Naive thymus-derived CD4-positive, alpha-beta T cell (primary cell): ENCODE data around the gene GNG10. TPM values are rescaled to one million over a fixed set of nuclear protein-coding genes. Genes with fewer than 3 reads are reported as not detected.

Experiments used
- ATAC-seq: fragments of 150-1000 bp; cut with Tn5 transposase; 2 replicates; pipeline ENCODE4 v1.10.0; 2021; ENCODE audit warnings: mild to moderate bottlenecking, moderate library complexity
- CTCF ChIA-PET: fragments of 350-600 bp; sonication (Branson Sonifier 250); formaldehyde crosslinking; loops from one replicate; lab custom pipeline; 2021; ENCODE audit warnings: antibody characterized with exemption; lab: Charles Lee
- POLR2A ChIA-PET: fragments of 350-600 bp; sonication (Branson Sonifier 250); formaldehyde crosslinking; loops from one replicate; lab custom pipeline; 2021; ENCODE audit warnings: antibody characterized with exemption, inconsistent platforms; lab: Charles Lee
- DNase-seq, 9 donors: peaks; one replicate each; pipeline versions ENCODE4 v3.0.0 to v3.0.0-alpha.2; 2020 to 2022; ENCODE audit warnings: mixed read lengths in 1 of 9
- H3K27ac ChIP-seq: one replicate; pipeline ENCODE4 v1.7.0; 2013; ENCODE audit warnings: mild to moderate bottlenecking, low read depth, low read length, moderate library complexity
- H3K27me3 ChIP-seq, 2 donors: one replicate each; pipeline ENCODE4 v1.7.0; 2013; ENCODE audit warnings: low read length in 2 of 2, mild to moderate bottlenecking in 2 of 2, moderate library complexity in 2 of 2; ENCODE audit not compliant: control insufficient read depth in 2 of 2, insufficient read depth in 2 of 2
- H3K36me3 ChIP-seq, 3 experiments: 1 replicate in 2 of 3; 2 replicates in 1 of 3; pipeline ENCODE4 v1.7.0; 2013; ENCODE audit warnings: low read length in 3 of 3, mild to moderate bottlenecking in 3 of 3, moderate library complexity in 1 of 3; ENCODE audit not compliant: insufficient read depth in 3 of 3, control insufficient read depth in 2 of 3
- H3K4me1 ChIP-seq, 2 donors: one replicate each; pipeline ENCODE4 v1.7.0; 2013; ENCODE audit warnings: low read length in 2 of 2, mild to moderate bottlenecking in 2 of 2, moderate library complexity in 1 of 2; ENCODE audit not compliant: control insufficient read depth in 2 of 2, insufficient read depth in 2 of 2
- H3K4me3 ChIP-seq: 2 replicates; pipeline ENCODE4 v1.7.0; 2013; ENCODE audit warnings: mild to moderate bottlenecking, low read length
- H3K9me3 ChIP-seq, 3 experiments: 1 replicate in 2 of 3; 2 replicates in 1 of 3; pipeline ENCODE4 v1.7.0; 2013; ENCODE audit warnings: low read length in 3 of 3; ENCODE audit not compliant: control insufficient read depth in 2 of 3
- H3K27ac Mint-ChIP-seq, 9 donors: one replicate each; pipeline ENCODE4 v1.8.0; 2020 to 2022; ENCODE audit warnings: mixed read lengths in 9 of 9, mild to moderate bottlenecking in 8 of 9, moderate library complexity in 5 of 9, inconsistent platforms in 2 of 9
- H3K27me3 Mint-ChIP-seq, 5 donors: one replicate each; pipeline ENCODE4 v1.8.0; 2021 to 2022; ENCODE audit warnings: mixed read lengths in 5 of 5, mild to moderate bottlenecking in 1 of 5
- H3K36me3 Mint-ChIP-seq, 5 donors: one replicate each; pipeline ENCODE4 v1.8.0; 2020 to 2022; ENCODE audit warnings: mixed read lengths in 5 of 5, mild to moderate bottlenecking in 3 of 5, inconsistent platforms in 1 of 5
- H3K4me1 Mint-ChIP-seq, 7 donors: one replicate each; pipeline ENCODE4 v1.8.0; 2020 to 2022; ENCODE audit warnings: mixed read lengths in 7 of 7, mild to moderate bottlenecking in 3 of 7, inconsistent platforms in 1 of 7
- H3K4me3 Mint-ChIP-seq, 10 donors: one replicate each; pipeline ENCODE4 v1.8.0; 2020 to 2022; ENCODE audit warnings: mild to moderate bottlenecking in 10 of 10, mixed read lengths in 10 of 10, moderate library complexity in 6 of 10, inconsistent platforms in 2 of 10
- H3K9me3 Mint-ChIP-seq, 11 donors: one replicate each; pipeline ENCODE4 v1.8.0; 2020 to 2022; ENCODE audit warnings: mixed read lengths in 11 of 11, mild to moderate bottlenecking in 4 of 11, inconsistent platforms in 1 of 11, moderate library complexity in 1 of 11
- intact Hi-C, 2 donors: fragments of 100-400 bp; cut with micrococcal nuclease; formaldehyde crosslinking; loops; one replicate each; pipeline ENCODE4 v1.15.1; 2023
- polyA plus RNA-seq, 2 donors: library from polyadenylated mRNA; unstranded; fragments of 300-500 nt; fragmentation: Illumina TruSeq; gene quantifications; one replicate each; pipeline ENCODE4 v1.2.3, GENCODE V29; 2021
- total RNA-seq, 6 experiments: library from RNA in 5 of 6; stranded (reverse) in 5 of 6; gene quantifications; 1 replicate in 5 of 6; 2 replicates in 1 of 6; pipeline ENCODE4 v1.2.3 and lab custom pipeline; 2021 to 2026

Gene GNG10
- total and polyA plus RNA-seq, 7 experiments from 2014 or later, result 5.3 to 26.8 (median 13.1) TPM

- Histone ChIP-seq H3K27ac (no peak overlapping the region), H3K36me3 (peaks cover 0 to 7% (median 0%) of the 10 kb centered on the region in 3 experiments), H3K9me3 (no peaks in the 10 kb centered on the region), H3K27me3 (no peaks in the 10 kb centered on the region), H3K4me1 (peaks cover 18 to 24% of the 10 kb centered on the region in 2 donors), H3K4me3 (no peak overlapping the region)
- H3K27ac Mint-ChIP-seq, result peak overlapping the region in 2 of 9 donors; percentile 48 to 70
- peaks cover 16 to 37% (median 26%) of the 10 kb centered on the region in 7 donors for H3K4me1 Mint-ChIP-seq
- H3K27me3 Mint-ChIP-seq, result no peaks in the 10 kb centered on the region
- H3K36me3 Mint-ChIP-seq, result peaks cover 0 to 15% (median 6%) of the 10 kb centered on the region in 5 donors
- intact Hi-C loops, result loop anchor here (5.0 kb wide), 4 partner anchors 238 to 1753 kb away; partner anchors contain the start of genes C9orf43 (in 1 of the 2), INIP (in 1 of the 2), POLE3 (in 1 of the 2) and UGCG (in 1 of the 2)
- no peak for DNase-seq
- ChIA-PET POLR2A (interaction anchor here (0.8 kb wide), 1 partner anchor 29 kb away, joined by 4 read pairs; the partner anchor contains the start of gene DNAJC25), CTCF (no interaction called here)
- H3K4me3 Mint-ChIP-seq, result peak overlapping the region in 2 of 10 donors; percentile 26 to 87
- ATAC-seq, result no peak
- no peaks in the 10 kb centered on the region for H3K9me3 Mint-ChIP-seq
Observed at GRCh38 chr9:111659691-111660090, 1.7 kb upstream of the GNG10 start.

DNA sequence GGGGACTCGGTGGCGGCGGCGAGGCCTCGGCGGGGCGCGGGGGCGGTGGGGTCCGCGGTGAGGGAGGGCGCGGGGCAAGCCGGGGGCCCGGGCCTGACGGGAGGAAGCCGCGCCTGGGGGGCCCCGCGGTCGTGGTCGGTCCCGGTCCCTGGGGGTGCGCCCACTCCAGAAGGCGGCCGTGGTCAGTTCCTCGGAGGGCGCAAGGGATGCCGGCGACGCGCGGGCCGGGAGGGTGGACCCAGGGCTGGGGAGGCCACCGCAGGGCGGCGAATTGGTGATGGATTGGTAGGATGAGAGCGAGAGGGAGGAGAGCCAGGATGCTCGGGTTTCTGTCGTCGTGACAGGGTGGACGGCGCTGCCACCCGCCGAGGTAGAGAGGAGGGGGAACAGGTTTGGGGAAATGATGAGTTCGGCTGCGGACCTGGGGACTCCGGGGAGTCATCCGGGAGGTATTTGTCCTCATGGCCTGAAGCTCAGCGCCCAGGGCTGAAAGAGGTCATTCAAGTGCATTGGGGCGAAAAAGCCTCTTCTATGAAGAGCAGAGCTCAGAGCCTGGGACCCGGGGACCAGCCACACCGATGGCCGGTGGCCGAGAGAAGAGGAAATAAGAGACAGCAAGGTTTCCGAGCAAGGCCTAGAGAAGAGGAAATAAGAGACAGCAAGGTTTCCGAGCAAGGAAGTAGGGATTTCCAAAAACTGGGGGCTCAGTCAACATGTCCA, 557 bp downstream of the GNG10 start:
- Mint-ChIP-seq H3K4me1 (peaks cover 16 to 44% (median 36%) of the 10 kb centered on the region in 7 donors), H3K27me3 (no peaks in the 10 kb centered on the region), H3K36me3 (peaks cover 0 to 18% (median 4%) of the 10 kb centered on the region in 5 donors), H3K9me3 (no peaks in the 10 kb centered on the region), H3K4me3 (peak overlapping the region; percentile 87 to 97 (median 93)), H3K27ac (peak overlapping the region; percentile 82 to 97 (median 92))
- POLR2A ChIA-PET, result interaction anchor here (0.6 to 2.2 kb wide), 7 partner anchors 29 to 683 kb away, joined by 3 to 11 read pairs (median 4); partner anchors contain the start of gene DNAJC25
- Histone ChIP-seq H3K36me3 (peaks cover 0 to 9% (median 0%) of the 10 kb centered on the region in 3 experiments), H3K27me3 (no peaks in the 10 kb centered on the region), H3K27ac (peak overlapping the region; percentile 71), H3K4me1 (peaks cover 18 to 31% of the 10 kb centered on the region in 2 donors), H3K9me3 (no peaks in the 10 kb centered on the region), H3K4me3 (peak overlapping the region; percentile 70)
- CTCF ChIA-PET, result interaction anchor here (0.7 to 1.3 kb wide), 2 partner anchors 21 to 40 kb away, joined by 3 to 5 read pairs; no protein-coding TSS in a partner anchor
- intact Hi-C loops, result loop anchor here (1.0 to 5.0 kb wide), 14 partner anchors 29 to 1750 kb away; partner anchors contain the start of genes DNAJC25 (in 2 of the 2), ECPAS (in 2 of the 2), UGCG (in 2 of the 2) and C9orf43 (in 1 of the 2)
- ATAC-seq (peak; percentile 39), DNase-seq (peak in 8 of 9 donors; percentile 7 to 39 (median 23))

- Histone ChIP-seq H3K4me3 (peak overlapping the region; percentile 70), H3K27me3 (no peaks in the 10 kb centered on the region), H3K4me1 (peaks cover 18 to 31% of the 10 kb centered on the region in 2 donors), H3K27ac (peak overlapping the region; percentile 71), H3K9me3 (no peaks in the 10 kb centered on the region), H3K36me3 (peaks cover 0 to 15% (median 0%) of the 10 kb centered on the region in 3 experiments)
- H3K27me3 Mint-ChIP-seq, result no peaks in the 10 kb centered on the region
- ATAC-seq (peak; percentile 6), DNase-seq (peak in 7 of 9 donors; percentile 5 to 24 (median 19))
- peak overlapping the region; percentile 87 to 97 (median 93) for H3K4me3 Mint-ChIP-seq
- H3K9me3 Mint-ChIP-seq, result no peaks in the 10 kb centered on the region
- peaks cover 0 to 20% (median 4%) of the 10 kb centered on the region in 5 donors for H3K36me3 Mint-ChIP-seq
- intact Hi-C loops, result loop anchor here (1.0 to 5.0 kb wide), 12 partner anchors 29 to 1750 kb away; partner anchors contain the start of genes DNAJC25 (in 2 of the 2), ECPAS (in 2 of the 2), UGCG (in 2 of the 2) and C9orf43 (in 1 of the 2)
- peak overlapping the region; percentile 82 to 97 (median 92) for H3K27ac Mint-ChIP-seq
- POLR2A ChIA-PET, result interaction anchor here (0.6 to 2.2 kb wide), 6 partner anchors 9 to 1917 kb away, joined by 3 to 11 read pairs (median 3); partner anchors contain the start of gene DNAJC25
- peaks cover 16 to 45% (median 36%) of the 10 kb centered on the region in 7 donors for H3K4me1 Mint-ChIP-seq
- CTCF ChIA-PET, result interaction anchor here (0.6 to 1.3 kb wide), 4 partner anchors 20 to 368 kb away, joined by 3 to 5 read pairs (median 4); no protein-coding TSS in a partner anchor
Observed at GRCh38 chr9:111662576-111663300, 1.3 kb downstream of the GNG10 start.

- ATAC-seq, result no peak
- Histone ChIP-seq H3K27ac (peak overlapping the region; percentile 71), H3K36me3 (peaks cover 0 to 22% (median 0%) of the 10 kb centered on the region in 3 experiments), H3K9me3 (no peaks in the 10 kb centered on the region), H3K4me3 (peak overlapping the region; percentile 70), H3K4me1 (peaks cover 18 to 31% of the 10 kb centered on the region in 2 donors), H3K27me3 (no peaks in the 10 kb centered on the region)
- POLR2A ChIA-PET, result interaction anchor here (0.6 to 2.2 kb wide), 5 partner anchors 8 to 1916 kb away, joined by 3 to 11 read pairs (median 3); partner anchors contain the start of gene DNAJC25
- CTCF ChIA-PET, result interaction anchor here (0.6 to 0.7 kb wide), 3 partner anchors 10 to 368 kb away, joined by 3 to 4 read pairs (median 3); no protein-coding TSS in a partner anchor
- no peaks in the 10 kb centered on the region for H3K27me3 Mint-ChIP-seq
- peak overlapping the region; percentile 82 to 97 (median 92) for H3K27ac Mint-ChIP-seq
- intact Hi-C loops, result loop anchor here (2.0 to 5.0 kb wide), 9 partner anchors 65 to 1749 kb away; partner anchors contain the start of genes UGCG (in 2 of the 2), C9orf43 (in 1 of the 2), INIP (in 1 of the 2) and POLE3 (in 1 of the 2)
- H3K4me3 Mint-ChIP-seq, result peak overlapping the region; percentile 87 to 97 (median 93)
- H3K9me3 Mint-ChIP-seq, result no peaks in the 10 kb centered on the region
- H3K36me3 Mint-ChIP-seq, result peaks cover 0 to 20% (median 4%) of the 10 kb centered on the region in 5 donors
- H3K4me1 Mint-ChIP-seq, result peaks cover 16 to 45% (median 36%) of the 10 kb centered on the region in 7 donors
- DNase-seq, result peak in 1 of 9 donors; percentile 13
Observed at GRCh38 chr9:111663301-111663823, 2.0 kb downstream of the GNG10 start.

DNA sequence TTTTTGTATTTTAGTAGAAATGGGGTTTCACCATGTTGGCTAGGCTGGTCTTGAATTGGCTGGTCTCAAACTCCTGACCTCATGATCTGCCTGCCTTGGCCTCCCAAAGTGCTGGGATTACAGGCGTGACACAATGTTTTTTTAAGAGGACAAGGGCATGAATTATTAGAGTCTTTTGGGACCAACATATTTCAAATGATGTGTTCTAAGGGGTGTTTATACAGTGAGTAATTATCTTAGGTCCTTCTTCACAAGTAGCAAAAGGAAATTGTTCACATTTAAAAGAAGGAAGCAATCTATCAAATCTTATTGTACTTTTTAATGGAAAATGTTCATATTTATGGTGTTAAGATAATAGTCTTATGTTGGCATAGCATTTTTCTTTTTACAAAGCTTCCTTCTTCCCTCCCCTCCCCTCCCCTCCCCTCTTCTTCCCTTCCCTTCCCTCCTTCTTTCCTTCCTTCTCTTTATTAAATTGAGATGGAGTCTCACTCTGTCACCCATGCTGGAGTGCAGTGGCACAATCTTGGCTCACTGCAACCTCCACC, 6.7 kb downstream of the GNG10 start:
- Histone ChIP-seq H3K27ac (no peak overlapping the region), H3K4me1 (peaks cover 5 to 21% of the 10 kb centered on the region in 2 donors), H3K36me3 (peaks cover 0 to 34% (median 0%) of the 10 kb centered on the region in 3 experiments), H3K9me3 (no peaks in the 10 kb centered on the region), H3K4me3 (no peak overlapping the region), H3K27me3 (no peaks in the 10 kb centered on the region)
- ChIA-PET POLR2A (no interaction called here), CTCF (no interaction called here)
- Mint-ChIP-seq H3K27me3 (no peaks in the 10 kb centered on the region), H3K27ac (peak overlapping the region in 1 of 9 donors; percentile 69), H3K9me3 (no peaks in the 10 kb centered on the region), H3K36me3 (peaks cover 6 to 24% (median 16%) of the 10 kb centered on the region in 5 donors), H3K4me3 (no peak overlapping the region), H3K4me1 (peaks cover 7 to 29% (median 23%) of the 10 kb centered on the region in 7 donors)
- ATAC-seq (no peak), DNase-seq (no peak)
- intact Hi-C loops, result no loop called here
